Inferior parietal cortex (tissue), 1 donor: ENCODE results near the gene SAMD4A.

Experiments
- DNase-seq: peaks from one replicate; pipeline ENCODE4 v3.0.0-alpha.2; 2016; ENCODE audit errors: extremely low spot score

The SAMD4A gene

DNA sequence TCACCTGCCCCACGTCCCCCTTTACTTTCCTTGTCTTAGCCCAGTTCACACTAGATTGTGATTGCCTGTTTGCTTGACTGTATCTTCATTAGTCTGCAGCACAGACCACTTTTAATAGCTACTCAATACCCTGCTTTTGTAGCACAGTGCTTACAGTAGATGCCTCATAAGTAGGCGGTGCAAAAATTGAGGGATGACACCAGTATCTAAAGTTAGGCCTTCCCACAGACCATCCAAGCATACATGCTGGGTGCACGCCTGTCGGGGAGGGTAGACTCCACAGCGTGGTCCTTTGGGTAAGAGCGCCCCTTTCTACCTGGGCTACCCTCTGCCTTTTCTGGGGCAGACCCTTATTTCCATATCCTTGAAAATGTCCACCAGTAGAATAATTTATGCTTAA is 194.9 kb downstream of the SAMD4A start:
- DNase-seq: no peak

DNA sequence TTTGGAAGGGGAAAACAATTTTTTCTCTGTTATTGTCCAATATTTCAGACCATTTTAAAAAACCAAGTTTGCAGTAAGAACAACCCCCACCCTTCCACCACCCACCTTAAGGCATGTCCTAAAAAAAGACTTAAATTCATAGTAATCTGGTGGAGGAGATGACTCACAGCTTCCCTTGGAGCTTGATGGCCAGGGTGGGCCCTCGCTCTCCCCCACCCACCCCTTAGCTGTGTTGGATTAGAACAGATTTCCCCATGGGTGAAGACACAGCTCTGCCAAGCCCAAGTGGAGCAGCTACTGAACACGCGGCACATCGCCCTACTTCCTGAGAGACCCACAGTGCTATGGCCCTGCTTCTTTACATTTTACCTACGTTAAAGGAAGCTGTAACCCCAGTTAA is 195.4 kb downstream of the SAMD4A start:
- no peak for DNase-seq

DNA sequence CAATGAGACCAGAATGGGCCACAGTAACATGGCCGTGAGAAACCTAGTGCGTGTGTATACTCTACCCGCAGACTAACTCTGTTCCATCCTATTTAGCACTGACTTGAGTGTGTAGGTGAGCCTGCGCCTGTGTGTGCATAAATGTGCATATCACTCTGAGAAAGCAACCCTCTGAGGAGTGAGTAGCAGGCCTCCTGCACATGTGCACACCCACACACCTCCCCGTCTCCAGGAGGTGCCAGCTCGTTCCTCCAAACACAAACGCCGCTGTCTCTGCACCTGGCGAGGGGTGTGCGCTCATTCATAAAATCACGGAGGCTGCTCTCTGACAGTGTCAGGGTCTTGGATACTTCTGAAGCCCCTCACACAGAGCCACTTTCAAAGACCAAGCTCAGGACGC is 196.8 kb downstream of the SAMD4A start:
- no peak for DNase-seq

DNA sequence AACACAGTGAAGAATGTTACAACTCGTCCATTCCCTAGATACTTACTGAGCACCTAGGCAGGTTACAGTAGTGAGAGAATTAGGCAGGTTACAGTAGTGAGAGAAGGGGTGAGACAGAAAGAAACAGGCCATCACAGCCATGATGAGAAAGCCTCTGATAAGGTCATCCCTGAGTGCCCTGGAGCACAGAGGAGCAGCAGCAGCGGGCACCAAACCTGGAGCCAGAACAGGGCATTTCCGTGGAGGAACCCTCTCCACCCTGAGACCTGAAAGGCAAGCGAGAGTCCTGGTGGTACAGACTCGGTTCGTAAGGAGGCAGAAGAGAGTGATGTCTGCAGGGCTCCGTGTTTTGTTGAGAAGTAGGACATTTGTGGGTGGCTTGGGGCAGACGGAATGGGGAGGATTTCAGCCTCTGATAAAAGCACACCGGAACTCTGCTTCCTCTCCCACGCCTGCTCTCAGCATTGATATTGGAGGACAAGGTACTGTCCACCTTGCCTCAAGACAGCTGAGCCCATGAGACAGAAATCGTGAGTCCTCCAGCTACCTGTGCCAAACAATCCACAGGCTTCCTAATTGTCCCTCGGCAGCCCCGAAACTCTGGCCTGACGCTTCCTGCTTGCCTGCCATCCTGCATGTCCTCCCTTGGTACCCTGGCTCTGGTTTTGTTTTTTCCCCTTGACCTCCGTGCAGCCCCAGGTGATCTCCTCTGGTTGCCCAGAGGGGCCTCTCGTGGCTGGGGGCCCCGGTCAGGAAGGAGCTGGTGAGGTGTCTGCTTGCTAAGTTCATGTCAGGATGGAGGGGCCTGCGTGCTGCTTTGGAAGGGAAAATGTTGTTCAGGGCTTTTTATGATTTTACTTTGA is 199.6 kb downstream of the SAMD4A start:
- no peak for DNase-seq

DNA sequence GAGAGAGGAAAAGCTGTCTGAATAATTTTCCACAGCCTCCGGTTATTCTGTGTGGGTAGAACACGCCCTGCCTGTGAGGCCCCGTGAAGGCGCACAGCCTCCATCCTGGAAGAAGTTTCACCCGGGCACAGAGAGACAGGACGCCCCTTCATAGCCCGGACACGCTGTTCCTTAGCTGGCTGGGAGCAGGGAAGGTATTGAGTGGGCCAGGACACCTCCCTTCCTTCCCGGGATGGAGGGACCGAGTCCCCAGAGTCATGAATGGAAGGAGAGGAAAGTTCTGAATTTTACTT is 200.2 kb downstream of the SAMD4A start:
- no peak for DNase-seq

DNA sequence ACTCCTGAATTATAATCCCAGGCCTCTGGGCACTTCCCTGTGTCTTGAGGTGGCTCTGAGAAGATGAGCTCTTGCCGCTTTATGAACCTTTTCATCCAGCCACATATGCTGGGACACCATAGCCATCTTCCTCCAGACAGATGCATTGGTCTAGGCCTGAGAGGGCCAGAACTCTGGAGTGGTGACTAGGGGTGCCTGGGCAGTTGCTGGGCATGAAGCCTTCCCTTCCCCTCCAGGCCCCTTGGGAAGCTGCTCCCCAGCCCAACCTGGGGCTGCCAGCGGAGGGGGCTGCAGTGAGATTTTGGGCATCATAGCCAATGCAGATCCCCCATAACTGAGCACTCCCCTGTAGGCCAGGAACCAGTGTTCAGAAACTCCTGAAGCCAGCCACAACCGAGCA is 200.5 kb downstream of the SAMD4A start:
- DNase-seq: no peak

DNA sequence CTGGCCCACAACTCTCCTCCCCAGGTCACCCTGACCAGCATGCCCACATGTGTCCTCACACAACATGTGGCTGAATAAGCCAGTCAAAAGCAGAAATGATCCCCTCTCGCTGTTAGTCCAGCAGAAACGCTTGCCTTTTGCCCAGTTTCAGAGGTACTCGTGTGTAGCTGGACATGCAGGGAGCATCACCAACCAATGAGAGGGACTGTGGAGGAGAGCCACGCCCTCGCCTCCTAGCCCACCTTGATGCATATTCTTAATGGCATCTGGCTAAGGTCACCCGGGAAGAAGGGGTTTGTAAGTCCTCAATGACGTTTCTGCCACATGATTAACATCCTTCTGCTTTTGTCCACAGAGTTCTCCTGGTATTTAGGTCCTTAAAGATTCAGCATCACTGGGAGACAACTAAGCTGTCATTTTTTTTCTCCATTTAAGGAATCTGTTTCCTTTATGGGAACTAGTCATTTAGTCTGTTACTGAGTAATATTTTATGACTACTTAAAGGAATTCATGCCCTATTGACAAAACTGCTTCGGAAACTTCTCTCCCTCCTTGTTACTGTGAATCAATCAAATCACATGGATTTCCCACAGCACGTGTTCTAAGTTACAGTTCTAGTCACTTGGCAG is 201.7 kb downstream of the SAMD4A start:
- DNase-seq: no peak

DNA sequence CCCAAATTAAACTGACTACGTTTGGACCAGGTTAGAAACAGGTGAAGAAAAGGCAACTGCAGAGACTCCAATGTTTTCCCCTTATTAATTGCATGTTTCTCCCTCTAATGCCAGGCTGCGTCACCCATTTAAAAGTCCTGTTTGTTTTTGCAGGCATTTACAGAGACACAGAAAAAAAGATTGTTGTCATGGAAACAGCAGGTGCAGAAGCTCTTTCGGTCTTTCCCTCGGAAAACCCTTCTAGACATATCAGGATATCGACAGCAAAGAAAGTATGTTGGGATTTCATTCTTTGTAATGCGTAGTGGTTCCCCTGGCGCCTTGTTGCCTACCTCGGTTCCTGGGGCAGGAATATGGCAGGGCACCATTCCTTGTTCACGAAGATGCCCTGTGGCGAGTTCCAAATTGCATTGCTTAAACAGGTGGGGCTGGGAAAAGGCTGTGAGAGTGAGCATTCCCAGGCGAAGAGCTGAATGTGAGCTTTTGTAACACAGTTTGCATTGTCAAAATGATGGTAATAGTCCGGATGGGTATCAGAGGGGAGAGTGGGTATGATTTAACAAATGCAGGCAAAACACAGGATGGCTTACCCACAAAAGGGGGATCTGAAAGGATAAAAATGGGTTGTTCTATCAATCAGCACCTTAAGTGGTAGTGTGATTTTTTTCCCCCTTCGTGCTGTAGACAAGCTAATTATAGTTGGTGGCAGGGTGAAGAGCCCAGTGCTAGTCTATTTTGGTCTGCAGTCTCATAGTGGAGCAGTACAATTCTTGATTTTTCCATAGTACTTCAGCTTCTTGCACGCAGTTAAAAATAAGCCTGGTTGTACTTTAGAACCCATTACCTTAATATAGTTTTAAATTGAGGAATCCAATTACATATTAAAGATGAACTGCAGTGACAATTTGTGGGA is 203.3 kb downstream of the SAMD4A start:
- DNase-seq: no peak

DNA sequence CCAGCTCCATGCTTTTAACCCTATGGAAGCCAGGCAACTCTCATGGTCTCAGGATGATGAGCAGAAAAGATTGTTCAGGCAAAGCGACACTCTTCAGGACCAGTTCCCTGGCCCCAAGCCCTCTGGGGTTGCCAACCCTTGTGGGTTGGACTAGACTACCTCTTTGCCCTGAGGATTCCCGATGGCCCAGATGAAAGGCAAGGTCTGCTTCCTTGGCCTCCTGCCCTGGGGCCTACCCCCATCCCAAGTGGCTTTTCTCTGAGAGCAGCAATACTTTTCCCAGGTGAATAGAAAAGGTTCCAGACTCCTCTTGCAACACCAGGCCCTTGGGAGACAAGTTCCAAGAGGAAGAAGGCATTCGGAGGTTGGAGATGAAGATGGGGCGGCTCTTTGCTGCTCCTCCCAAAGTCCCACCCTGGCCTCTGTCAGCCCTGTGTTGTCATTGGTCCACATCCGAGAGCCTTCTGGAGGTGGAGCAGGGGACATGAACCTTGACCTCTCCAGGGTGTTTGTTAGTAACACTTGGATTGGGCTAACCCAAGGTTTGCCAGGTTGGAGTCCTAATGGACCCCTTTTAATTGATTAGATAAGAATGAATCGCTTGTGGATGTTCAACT is 204.6 kb downstream of the SAMD4A start:
- no peak for DNase-seq

DNA sequence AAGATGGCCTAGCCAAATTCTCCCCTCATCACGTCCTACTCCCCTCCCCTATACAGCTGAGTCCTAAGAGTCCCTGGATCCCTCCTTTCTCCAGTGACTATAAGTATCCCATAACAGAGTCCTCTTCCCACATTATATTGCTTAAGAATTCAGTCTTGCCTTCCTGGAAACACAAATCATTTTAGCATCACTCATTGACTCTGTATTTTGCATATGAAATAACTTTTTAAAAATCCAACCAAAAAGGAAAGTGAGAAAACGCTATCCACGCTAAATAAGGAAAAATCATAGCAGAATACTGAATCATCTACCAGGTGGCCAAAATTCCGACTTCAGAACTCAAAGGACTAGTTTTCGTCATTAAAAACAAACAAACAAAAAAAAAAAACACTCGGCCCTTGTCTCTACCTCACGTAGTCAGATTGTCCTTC is 205.5 kb downstream of the SAMD4A start:
- no peak for DNase-seq

DNA sequence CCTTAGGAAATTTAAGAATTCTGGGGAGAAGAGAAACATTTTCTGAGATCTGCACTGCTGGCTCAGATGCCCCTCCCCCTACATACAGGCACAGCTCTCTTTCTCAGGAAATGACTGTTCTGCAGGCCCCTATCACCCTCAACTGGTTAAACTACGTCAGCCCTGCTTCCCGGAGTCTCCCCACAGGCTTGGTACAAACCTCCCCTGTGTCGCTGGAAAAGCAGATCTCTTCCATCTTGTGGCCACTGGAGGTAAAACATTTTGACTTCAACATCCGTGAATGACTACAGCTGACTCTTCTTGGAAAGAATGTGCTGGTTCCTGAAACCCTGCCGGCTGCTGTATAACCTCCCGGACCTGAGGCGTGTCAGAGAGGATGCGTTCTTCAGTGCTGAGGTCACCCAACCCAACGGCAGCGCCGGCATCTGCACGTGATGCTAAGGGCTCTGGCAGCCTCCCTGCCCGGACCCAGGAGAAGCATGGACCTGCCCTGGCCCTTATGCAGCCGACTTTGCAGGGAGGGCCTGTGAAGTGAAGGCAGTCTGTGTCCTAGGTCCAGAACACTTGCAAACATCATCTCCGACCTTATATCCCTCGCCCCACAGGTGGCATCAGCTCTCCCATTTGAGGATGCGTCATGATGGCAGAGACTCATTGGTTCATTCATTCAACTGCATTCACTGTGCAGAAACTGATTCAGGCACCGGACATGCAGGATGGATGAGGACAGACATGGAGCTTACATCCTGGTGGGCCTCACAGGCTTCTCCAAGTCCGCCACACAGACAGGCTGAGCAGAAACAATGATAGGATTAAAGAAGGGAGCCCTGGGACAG is 206.5 kb downstream of the SAMD4A start:
- DNase-seq: peak; percentile 78

DNA sequence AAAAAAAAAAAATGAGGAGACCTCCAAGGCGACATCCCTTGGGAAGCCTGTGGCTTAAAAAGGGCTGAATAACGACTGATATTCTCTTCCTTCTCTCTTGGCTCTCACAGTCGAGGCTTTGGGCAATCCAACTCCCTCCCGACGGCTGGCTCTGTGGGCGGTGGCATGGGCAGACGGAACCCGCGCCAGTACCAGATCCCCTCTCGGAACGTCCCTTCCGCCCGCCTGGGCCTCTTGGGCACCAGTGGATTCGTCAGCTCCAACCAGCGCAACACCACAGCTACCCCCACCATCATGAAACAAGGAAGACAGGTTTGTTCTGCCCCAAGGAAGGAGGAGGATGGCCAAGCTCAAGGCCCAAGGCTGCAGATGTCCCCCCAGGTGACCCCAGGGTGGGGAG is 207.9 kb downstream of the SAMD4A start:
- DNase-seq: no peak

DNA sequence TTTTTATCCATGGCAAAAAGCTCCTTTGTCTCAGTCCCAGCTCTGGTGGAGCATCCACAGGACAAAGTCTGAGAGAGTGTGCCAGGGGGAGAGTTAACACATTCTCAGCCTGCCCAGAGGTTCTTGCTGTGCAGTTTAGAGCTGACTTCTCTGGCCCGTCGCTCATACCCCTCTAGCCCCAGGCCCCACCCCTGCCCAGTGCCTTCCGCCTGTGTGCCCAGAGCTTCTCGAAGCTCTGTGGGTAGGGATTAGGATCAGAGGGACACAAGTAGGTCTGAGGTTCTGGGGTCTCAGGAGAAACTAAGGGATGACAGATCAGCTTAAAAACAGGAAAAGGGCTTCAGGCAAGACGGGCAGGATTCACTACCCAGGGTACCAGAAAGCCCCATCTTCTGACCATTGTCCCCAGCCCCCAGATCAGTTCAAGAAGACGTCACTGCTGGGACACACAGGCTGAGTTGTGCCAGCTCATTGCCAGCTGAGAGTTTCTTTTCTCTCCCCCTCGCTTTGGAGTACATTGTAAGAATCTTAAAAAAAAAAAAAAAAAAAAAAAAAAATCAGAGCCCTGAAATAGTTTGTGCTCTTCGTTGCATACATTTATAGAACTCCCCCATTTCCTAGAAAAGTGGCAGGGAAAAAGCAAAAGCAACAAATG is 208.7 kb downstream of the SAMD4A start:
- no peak for DNase-seq

DNA sequence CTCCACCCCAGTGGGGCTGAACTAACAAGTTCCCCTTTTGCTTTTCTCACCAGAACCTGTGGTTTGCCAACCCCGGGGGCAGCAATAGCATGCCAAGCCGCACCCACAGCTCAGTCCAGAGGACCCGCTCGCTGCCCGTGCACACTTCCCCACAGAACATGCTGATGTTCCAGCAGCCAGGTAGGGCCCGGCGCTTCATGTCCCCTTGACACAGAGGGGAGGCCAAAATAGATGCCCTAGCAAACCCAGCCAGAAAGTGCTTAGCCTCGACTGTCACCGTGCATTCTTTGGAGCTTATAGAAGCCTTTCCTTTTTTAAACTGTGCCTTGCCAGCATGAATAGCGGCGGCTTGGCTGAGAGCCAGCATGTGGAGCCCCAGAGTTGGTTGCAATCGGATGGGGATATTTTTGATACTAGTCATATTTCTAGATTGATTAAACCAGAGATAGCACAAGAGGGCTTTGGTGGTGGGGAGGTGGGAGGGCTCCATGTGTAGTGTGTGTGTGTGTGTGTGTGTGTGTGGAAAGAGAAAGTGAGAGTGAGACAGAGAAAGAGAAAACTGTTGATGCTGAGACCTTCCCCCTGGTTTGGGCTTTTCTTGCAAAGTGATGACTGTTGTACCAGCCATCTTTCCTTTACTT is 209.6 kb downstream of the SAMD4A start:
- DNase-seq: no peak

DNA sequence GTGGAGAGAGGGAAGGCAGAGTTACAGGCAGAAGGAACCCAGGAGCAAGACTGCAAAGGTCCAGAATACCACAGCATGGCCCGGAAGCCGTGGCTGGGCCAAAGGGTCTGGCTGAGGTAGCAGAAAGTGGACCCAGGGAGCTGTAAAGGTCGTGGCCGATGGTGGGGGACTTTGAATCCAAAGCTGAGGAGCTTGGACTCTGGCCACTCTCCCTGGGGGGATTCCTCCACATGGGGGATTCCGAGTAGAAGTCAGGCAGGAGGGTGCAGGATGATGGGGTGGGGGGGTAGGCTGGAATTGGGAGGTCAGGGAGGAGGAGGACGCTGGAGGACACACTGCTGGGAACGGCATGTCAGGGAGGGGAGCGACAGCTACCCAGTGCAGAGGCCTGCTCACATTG is 210.5 kb downstream of the SAMD4A start:
- no peak for DNase-seq

DNA sequence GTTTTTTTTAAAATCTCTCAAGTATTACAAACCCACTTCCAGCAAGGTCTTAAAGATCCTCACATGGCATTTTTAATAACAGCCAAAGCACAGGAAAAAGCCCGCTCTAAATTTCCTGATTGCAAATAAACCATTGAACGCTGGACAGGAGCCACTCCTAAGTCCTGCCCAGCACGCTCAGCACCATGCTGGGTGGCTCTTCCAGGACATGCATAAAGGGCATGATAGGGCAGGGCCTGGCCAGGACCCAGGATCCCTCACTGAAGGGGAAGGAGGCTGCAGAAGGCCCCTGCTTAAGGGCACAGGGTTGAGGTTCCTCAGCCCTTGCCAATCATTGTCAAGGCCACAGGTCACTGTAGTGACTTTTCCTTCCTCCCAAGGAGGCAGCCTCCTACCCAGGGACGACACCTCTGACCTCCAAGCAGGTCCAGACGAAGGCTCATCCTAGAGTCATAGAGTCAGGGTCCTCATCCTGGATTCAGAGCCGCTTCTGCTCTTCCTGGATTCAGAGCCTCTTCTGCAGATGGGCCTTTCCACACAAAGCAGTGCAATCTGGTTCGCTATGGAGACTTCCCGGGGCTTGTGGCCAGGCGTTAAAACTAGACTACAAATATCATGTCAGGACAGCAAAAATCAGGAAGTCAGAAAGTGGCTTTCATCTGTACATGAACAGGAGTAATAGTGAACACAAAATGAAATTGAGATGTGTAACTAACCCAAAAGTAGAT is 211.9 kb downstream of the SAMD4A start:
- DNase-seq: no peak

DNA sequence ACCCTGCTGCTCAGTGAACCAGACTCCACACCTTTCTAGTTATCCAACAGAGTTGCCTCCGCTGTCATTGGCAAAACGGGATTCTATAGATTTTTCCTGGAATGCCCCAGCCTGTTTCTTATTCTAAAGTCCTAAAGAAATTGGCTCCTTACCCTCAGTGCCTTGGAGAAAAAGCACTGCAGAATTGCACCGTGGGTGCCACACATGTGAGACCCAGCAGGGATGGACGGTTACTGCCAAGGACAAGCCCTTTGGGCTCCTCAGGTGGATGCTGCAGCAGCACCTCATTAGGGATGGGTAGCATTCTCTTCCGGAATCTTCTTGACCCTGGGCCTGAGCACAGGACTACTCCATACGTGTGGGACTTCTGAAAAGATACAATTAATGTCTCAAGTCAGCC is 214.2 kb downstream of the SAMD4A start:
- no peak for DNase-seq

DNA sequence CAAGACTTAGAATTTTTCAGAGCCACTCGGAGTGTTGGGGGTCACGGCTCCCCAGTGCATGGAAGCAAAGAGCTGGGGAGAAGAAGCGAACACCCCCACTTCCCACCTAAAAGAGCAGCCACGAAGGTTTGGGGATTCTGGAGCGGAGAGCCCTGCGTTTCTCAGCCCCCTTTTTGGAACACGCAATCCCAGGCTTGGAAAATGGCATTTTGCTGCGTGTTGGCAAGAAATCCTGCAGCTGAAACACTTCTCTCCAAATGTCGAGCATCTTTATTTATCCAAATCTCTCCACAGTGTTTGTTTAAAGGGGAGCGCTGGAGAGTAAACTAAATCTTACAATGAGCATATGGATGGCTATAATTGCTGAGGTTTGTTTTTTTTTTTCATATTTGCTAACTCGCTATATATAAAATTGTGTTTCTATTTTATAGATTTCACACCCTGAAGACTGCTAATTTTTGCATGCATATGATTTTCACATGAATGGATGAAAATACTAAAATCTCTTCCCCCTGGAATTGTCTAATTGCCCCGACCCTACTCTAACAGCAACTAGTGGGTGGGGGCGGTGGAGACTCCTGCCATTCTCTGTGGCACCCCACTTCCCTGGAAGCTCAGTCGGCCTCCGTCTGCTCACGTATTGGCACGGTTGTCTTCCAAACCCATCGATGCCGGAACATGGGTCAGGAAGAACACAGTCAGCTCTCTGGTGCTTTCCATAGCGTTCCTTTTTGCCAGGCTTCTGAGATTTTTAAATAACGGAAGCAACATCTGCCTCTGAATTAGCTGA is 215.2 kb downstream of the SAMD4A start:
- DNase-seq: no peak
